Body of pancreas (tissue), 4 donors: ENCODE measurements around the gene C1orf116. TPM values are rescaled to one million over a fixed set of nuclear protein-coding genes. Genes with fewer than 3 reads are reported as not detected.

ENCODE experiments used
- ATAC-seq: fragments of 150-250 bp; one replicate; pipeline ENCODE4 v1.9.1; 2016
- DNase-seq, 4 donors: peaks; one replicate each; pipeline ENCODE4 v3.0.0-alpha.2; 2019
- H3K27ac ChIP-seq, 4 donors: fragments of 200-600 bp; sonication (generic); 1 replicate in 3 of 4; 2 replicates in 1 of 4; pipeline versions ENCODE4 v1.5.1 to v1.6.1; 2016 to 2019; ENCODE audit warnings: mild to moderate bottlenecking in 1 of 4, mixed read lengths in 1 of 4, moderate library complexity in 1 of 4
- H3K27me3 ChIP-seq, 2 donors: fragments of 200-600 bp; sonication (generic); one replicate each; pipeline ENCODE4 v1.6.0; 2016; ENCODE audit warnings: mild to moderate bottlenecking in 1 of 2
- H3K36me3 ChIP-seq, 2 donors: fragments of 200-600 bp; sonication (generic); replicated peaks in 1 of 2; 2 replicates each; pipeline ENCODE4 v1.5.1; 2016; ENCODE audit warnings: low read depth in 2 of 2; ENCODE audit not compliant: insufficient read depth in 1 of 2
- H3K4me1 ChIP-seq: fragments of 200-600 bp; sonication (generic); one replicate; pipeline ENCODE4 v1.6.0; 2016
- H3K4me3 ChIP-seq, 2 donors: fragments of 200-600 bp; sonication (generic); 1 replicate in 1 of 2; 2 replicates in 1 of 2; pipeline ENCODE4 v1.5.1; 2016 to 2019
- H3K9me3 ChIP-seq, 3 donors: fragments of 200-600 bp; sonication (generic); 1 replicate in 2 of 3; 2 replicates in 1 of 3; pipeline ENCODE4 v1.5.1; 2016
- CTCF ChIP-seq, 7 experiments: fragments of 450-650 bp in 4 of 7; fragments of 200-600 bp in 3 of 7; sonication (generic) in 3 of 7; IDR thresholded peaks; one replicate each; pipeline ENCODE4 v1.5.1; 2016 to 2019; ENCODE audit warnings: antibody characterized with exemption in 7 of 7
- POLR2A ChIP-seq, 3 donors: fragments of 450-650 bp; IDR thresholded peaks; one replicate each; pipeline ENCODE4 v1.6.1; 2016; ENCODE audit warnings: antibody characterized with exemption in 3 of 3, mild to moderate bottlenecking in 2 of 3
- WGBS, 2 donors: methylation state at CpG; one replicate each; pipeline ENCODE4 v1.1.5; 2017; 5-methylcytosine and 5-hydroxymethylcytosine counted together
- intact Hi-C: fragments of 100-400 bp; cut with DNase I; formaldehyde crosslinking; loops from one replicate; pipeline ENCODE4 v1.15.1; 2023
- total RNA-seq, 2 donors: library from RNA; depleted of rRNA; stranded (reverse); fragments of >200 nt; gene quantifications; one replicate each; pipeline ENCODE4 v1.1.0, GENCODE V29; 2016

C1orf116 gene
- total RNA-seq, 2 donors from 2014 or later = 11.2 to 23.3 TPM

GRCh38 chr1:207004931-207005830, 27.4 kb downstream of the C1orf116 start:
- Histone ChIP-seq H3K27me3 (no peaks in the 10 kb centered on the region), H3K4me1 (peaks cover 49% of the 10 kb centered on the region), H3K9me3 (no peaks in the 10 kb centered on the region), H3K4me3 (no peak overlapping the region), H3K27ac (peak overlapping the region in 3 of 4 donors; percentile 77 to 84 (median 79)), H3K36me3 (no peaks in the 10 kb centered on the region)
- ATAC-seq = peak; percentile 36
- 28% methylated on average over 9 of the region's 9 CpGs for WGBS, 2 donors
- no peak for TF ChIP-seq POLR2A (IDR thresholded peaks at IDR 0.05)
- TF ChIP-seq CTCF (IDR thresholded peaks at IDR 0.05) = peak; percentile 48 to 81 (median 62)
- intact Hi-C loops = no loop called here
- DNase-seq = peak; percentile 75 to 80 (median 76)

- Histone ChIP-seq H3K27ac (peak overlapping the region; percentile 13 to 66 (median 44)), H3K27me3 (no peaks in the 10 kb centered on the region), H3K36me3 (no peaks in the 10 kb centered on the region), H3K9me3 (no peaks in the 10 kb centered on the region), H3K4me3 (no peak overlapping the region), H3K4me1 (peaks cover 36% of the 10 kb centered on the region)
- 87 to 90% methylated on average over 4 of the region's 4 CpGs for WGBS, 2 donors
- DNase-seq (no peak), ATAC-seq (no peak)
- no peak for TF ChIP-seq POLR2A (IDR thresholded peaks at IDR 0.05)
- no peak for TF ChIP-seq CTCF (IDR thresholded peaks at IDR 0.05)
- intact Hi-C loops = no loop called here
Measured at GRCh38 chr1:207003210-207003609, 29.3 kb downstream of the C1orf116 start.

GRCh38 chr1:207002724-207003146, 29.8 kb downstream of the C1orf116 start:
- intact Hi-C loops = no loop called here
- no peak for TF ChIP-seq POLR2A (IDR thresholded peaks at IDR 0.05)
- no peak for TF ChIP-seq CTCF (IDR thresholded peaks at IDR 0.05)
- Histone ChIP-seq H3K27me3 (no peaks in the 10 kb centered on the region), H3K4me3 (no peak overlapping the region), H3K4me1 (peaks cover 36% of the 10 kb centered on the region), H3K36me3 (no peaks in the 10 kb centered on the region), H3K9me3 (no peaks in the 10 kb centered on the region), H3K27ac (peak overlapping the region in 3 of 4 donors; percentile 13 to 66 (median 61))
- ATAC-seq (peak; percentile 66), DNase-seq (peak; percentile 54 to 71 (median 60))
- WGBS, 2 donors = 38 to 42% methylated on average over 1 of the region's 1 CpG

- 86 to 90% methylated on average over 4 to 5 of the region's 5 CpGs for WGBS, 2 donors
- intact Hi-C loops = no loop called here
- Histone ChIP-seq H3K9me3 (no peaks in the 10 kb centered on the region), H3K27me3 (no peaks in the 10 kb centered on the region), H3K36me3 (no peaks in the 10 kb centered on the region), H3K4me3 (no peak overlapping the region), H3K27ac (no peak overlapping the region), H3K4me1 (peaks cover 36% of the 10 kb centered on the region)
- no peak for TF ChIP-seq CTCF (IDR thresholded peaks at IDR 0.05)
- TF ChIP-seq POLR2A (IDR thresholded peaks at IDR 0.05) = no peak
- DNase-seq (no peak), ATAC-seq (no peak)
Measured at GRCh38 chr1:207001492-207002245, 30.9 kb downstream of the C1orf116 start.
